ENCODE results near the gene OR6S1. TPM values are rescaled to one million over a fixed set of nuclear protein-coding genes. Genes with fewer than 3 reads are reported as not detected.

OR6S1 gene
- total and polyA plus RNA-seq, 10 of the 15 experiments (the other 5 are each of a cell fraction or from before 2014, with no cell fraction given) = 0.22 to 0.67 (median 0.43) TPM; not detected in 4

DNA sequence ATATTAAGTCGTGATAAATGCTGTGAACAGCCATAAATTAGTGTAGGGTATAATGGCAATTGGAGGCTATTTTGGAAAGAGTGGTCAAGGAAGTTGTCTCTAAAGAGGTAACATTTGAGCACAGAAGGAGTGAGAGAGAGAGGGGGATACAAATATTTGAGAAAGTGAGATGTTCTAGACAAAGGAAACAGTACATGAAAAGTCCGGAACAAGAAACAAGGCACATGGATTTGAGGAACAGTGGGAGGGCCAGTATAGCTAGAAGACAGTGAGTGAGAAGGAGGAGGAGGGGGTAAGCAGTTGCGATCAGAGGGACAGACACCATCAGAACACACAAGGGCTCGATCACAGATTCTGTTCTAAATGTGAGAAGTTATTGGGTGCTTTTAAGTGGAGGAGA lies 30.2 kb downstream of the OR6S1 start (continued):
- TF ChIP-seq, protein P1, sequence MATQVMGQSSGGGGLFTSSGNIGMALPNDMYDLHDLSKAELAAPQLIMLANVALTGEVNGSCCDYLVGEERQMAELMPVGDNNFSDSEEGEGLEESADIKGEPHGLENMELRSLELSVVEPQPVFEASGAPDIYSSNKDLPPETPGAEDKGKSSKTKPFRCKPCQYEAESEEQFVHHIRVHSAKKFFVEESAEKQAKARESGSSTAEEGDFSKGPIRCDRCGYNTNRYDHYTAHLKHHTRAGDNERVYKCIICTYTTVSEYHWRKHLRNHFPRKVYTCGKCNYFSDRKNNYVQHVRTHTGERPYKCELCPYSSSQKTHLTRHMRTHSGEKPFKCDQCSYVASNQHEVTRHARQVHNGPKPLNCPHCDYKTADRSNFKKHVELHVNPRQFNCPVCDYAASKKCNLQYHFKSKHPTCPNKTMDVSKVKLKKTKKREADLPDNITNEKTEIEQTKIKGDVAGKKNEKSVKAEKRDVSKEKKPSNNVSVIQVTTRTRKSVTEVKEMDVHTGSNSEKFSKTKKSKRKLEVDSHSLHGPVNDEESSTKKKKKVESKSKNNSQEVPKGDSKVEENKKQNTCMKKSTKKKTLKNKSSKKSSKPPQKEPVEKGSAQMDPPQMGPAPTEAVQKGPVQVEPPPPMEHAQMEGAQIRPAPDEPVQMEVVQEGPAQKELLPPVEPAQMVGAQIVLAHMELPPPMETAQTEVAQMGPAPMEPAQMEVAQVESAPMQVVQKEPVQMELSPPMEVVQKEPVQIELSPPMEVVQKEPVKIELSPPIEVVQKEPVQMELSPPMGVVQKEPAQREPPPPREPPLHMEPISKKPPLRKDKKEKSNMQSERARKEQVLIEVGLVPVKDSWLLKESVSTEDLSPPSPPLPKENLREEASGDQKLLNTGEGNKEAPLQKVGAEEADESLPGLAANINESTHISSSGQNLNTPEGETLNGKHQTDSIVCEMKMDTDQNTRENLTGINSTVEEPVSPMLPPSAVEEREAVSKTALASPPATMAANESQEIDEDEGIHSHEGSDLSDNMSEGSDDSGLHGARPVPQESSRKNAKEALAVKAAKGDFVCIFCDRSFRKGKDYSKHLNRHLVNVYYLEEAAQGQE (IDR thresholded peaks at IDR 0.05; ENCODE audit: low read depth, low read length) = no peak

DNA sequence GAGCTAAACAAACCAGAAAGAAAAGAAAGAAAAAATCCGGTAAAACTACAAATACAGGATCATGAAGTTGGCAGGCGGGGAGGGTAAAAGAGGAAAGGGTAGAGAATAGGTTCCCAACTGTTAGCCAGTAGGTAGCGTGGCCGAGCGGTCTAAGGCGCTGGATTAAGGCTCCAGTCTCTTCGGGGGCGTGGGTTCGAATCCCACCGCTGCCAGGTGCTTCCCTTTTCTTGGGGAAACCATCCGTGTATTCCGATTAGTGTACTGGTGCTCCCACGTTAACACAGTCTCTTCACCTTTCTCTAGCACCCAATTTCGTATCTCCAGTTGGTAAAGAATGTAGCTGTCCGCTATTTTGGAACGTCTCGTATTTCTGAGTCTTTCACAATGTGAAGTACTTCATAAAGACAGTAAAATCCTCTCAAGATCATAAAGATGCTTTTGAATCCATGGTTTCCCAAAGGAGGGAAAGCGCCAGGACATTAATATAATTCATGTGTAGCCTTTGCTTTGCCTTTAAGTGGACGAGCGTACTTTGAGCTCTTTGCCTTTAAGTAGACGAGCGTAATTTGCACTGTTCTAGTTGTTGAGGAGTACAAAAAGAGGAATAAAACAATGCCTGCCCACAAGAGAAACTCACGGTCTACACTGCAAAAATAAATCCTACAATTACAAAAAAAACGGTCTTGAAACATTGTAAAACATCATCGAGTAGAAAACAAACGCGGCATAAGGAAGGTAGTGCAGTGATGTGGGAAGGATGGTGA lies 31.3 kb downstream of the OR6S1 start:
- Histone ChIP-seq H4K20me1 (ENCODE audit: control insufficient read depth, insufficient read depth) (no peaks in the 10 kb centered on the region), H3K27me3 (replicated peaks in 1 of 2; ENCODE audit: control insufficient read depth in 2 of 2, insufficient read depth in 2 of 2, low read length in 1 of 2) (no peaks in the 10 kb centered on the region), H3K4me2 (ENCODE audit: control insufficient read depth, insufficient read depth) (peak overlapping the region; percentile 72), H3K4me1 (ENCODE audit: control insufficient read depth, insufficient read depth, low read length) (peaks cover 35% of the 10 kb centered on the region), H3K79me2 (ENCODE audit: control insufficient read depth, insufficient read depth, low read length) (no peaks in the 10 kb centered on the region), H3K36me3 (ENCODE audit: control insufficient read depth in 2 of 2, insufficient read depth in 2 of 2, low read length in 1 of 2) (no peaks in the 10 kb centered on the region), H3K9ac (ENCODE audit: control insufficient read depth, insufficient read depth, low read length) (peak overlapping the region; percentile 60; the same call in 1 of the 2 replicates), H3K4me3 (peak overlapping the region; percentile 78), H3K27ac (ENCODE audit: control insufficient read depth, insufficient read depth) (peak overlapping the region; percentile 34; the same call in 1 of the 2 replicates), H2AFZ (ENCODE audit: control insufficient read depth, low read depth, low read length) (peak overlapping the region; percentile 84), H3K9me3 (replicated peaks; ENCODE audit: control insufficient read depth, insufficient read depth, low read length) (no peaks in the 10 kb centered on the region)
- DNase-seq (ENCODE audit: low read depth, low spot score) (no peak), FAIRE-seq (no peak), ATAC-seq (peak; percentile 41)
- intact Hi-C loops (cut with micrococcal nuclease; ENCODE audit: unreplicated experiment) (loop anchor here (5.0 kb wide), 2 partner anchors 52 to 268 kb away; partner anchors contain the start of gene PARP2), in situ Hi-C loops (cut with MboI) (loop anchor here (5.0 kb wide), 1 partner anchor 198 kb away; the partner anchor contains the start of gene TEP1)
- BruUV-seq (replicated peaks) = no TSS peak
- SMC1A ChIA-PET (ENCODE audit: uncharacterized antibody, unreplicated experiment) = interaction anchor here (0.6 to 6.5 kb wide), 23 partner anchors 12 to 282 kb away, joined by 3 to 110 read pairs (median 4); partner anchors contain the start of genes RNASE4 and TEP1
- RAD21 ChIA-PET (ENCODE audit: unreplicated experiment) = interaction anchor here (0.7 to 6.3 kb wide), 22 partner anchors 13 to 315 kb away, joined by 3 to 77 read pairs (median 6); partner anchors contain the start of genes ANG, CCNB1IP1, PARP2 and PIP4P1
- CTCF ChIA-PET = interaction anchor here (0.6 to 10.3 kb wide), 30 partner anchors 10 to 361 kb away, joined by 3 to 216 read pairs (median 5); partner anchors contain the start of genes ANG, CCNB1IP1, PIP4P1 and RNASE4
- POLR2A ChIA-PET = interaction anchor here (0.6 to 1.7 kb wide), 4 partner anchors 53 to 268 kb away, joined by 3 to 6 read pairs (median 4); no protein-coding TSS in a partner anchor
- 5% methylated on average over 27 of the region's 27 CpGs for WGBS (ENCODE audit: insufficient coverage, insufficient replicate concordance, low lambda C conversion rate, missing lambda C conversion rate)
- TF ChIP-seq, protein P2, sequence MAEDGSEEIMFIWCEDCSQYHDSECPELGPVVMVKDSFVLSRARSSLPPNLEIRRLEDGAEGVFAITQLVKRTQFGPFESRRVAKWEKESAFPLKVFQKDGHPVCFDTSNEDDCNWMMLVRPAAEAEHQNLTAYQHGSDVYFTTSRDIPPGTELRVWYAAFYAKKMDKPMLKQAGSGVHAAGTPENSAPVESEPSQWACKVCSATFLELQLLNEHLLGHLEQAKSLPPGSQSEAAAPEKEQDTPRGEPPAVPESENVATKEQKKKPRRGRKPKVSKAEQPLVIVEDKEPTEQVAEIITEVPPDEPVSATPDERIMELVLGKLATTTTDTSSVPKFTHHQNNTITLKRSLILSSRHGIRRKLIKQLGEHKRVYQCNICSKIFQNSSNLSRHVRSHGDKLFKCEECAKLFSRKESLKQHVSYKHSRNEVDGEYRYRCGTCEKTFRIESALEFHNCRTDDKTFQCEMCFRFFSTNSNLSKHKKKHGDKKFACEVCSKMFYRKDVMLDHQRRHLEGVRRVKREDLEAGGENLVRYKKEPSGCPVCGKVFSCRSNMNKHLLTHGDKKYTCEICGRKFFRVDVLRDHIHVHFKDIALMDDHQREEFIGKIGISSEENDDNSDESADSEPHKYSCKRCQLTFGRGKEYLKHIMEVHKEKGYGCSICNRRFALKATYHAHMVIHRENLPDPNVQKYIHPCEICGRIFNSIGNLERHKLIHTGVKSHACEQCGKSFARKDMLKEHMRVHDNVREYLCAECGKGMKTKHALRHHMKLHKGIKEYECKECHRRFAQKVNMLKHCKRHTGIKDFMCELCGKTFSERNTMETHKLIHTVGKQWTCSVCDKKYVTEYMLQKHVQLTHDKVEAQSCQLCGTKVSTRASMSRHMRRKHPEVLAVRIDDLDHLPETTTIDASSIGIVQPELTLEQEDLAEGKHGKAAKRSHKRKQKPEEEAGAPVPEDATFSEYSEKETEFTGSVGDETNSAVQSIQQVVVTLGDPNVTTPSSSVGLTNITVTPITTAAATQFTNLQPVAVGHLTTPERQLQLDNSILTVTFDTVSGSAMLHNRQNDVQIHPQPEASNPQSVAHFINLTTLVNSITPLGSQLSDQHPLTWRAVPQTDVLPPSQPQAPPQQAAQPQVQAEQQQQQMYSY (CRISPR knock-in tag; IDR thresholded peaks at IDR 0.05) = no peak
- TF ChIP-seq TCF3 (IDR thresholded peaks at IDR 0.05; ENCODE audit: borderline replicate concordance, insufficient read depth, low read depth, low read length) (no peak), ZNF24 (IDR thresholded peaks at IDR 0.05) (peak; percentile 99), BRCA1 (IDR thresholded peaks at IDR 0.05; ENCODE audit: low read depth, low read length) (no peak), RUNX3 (IDR thresholded peaks at IDR 0.05; ENCODE audit: low read length) (peak; percentile 57), BACH1 (IDR thresholded peaks at IDR 0.05; ENCODE audit: borderline replicate concordance) (no peak)
- TF ChIP-seq, protein P3, sequence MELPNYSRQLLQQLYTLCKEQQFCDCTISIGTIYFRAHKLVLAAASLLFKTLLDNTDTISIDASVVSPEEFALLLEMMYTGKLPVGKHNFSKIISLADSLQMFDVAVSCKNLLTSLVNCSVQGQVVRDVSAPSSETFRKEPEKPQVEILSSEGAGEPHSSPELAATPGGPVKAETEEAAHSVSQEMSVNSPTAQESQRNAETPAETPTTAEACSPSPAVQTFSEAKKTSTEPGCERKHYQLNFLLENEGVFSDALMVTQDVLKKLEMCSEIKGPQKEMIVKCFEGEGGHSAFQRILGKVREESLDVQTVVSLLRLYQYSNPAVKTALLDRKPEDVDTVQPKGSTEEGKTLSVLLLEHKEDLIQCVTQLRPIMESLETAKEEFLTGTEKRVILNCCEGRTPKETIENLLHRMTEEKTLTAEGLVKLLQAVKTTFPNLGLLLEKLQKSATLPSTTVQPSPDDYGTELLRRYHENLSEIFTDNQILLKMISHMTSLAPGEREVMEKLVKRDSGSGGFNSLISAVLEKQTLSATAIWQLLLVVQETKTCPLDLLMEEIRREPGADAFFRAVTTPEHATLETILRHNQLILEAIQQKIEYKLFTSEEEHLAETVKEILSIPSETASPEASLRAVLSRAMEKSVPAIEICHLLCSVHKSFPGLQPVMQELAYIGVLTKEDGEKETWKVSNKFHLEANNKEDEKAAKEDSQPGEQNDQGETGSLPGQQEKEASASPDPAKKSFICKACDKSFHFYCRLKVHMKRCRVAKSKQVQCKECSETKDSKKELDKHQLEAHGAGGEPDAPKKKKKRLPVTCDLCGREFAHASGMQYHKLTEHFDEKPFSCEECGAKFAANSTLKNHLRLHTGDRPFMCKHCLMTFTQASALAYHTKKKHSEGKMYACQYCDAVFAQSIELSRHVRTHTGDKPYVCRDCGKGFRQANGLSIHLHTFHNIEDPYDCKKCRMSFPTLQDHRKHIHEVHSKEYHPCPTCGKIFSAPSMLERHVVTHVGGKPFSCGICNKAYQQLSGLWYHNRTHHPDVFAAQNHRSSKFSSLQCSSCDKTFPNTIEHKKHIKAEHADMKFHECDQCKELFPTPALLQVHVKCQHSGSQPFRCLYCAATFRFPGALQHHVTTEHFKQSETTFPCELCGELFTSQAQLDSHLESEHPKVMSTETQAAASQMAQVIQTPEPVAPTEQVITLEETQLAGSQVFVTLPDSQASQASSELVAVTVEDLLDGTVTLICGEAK (IDR thresholded peaks at IDR 0.05; ENCODE audit: borderline replicate concordance) = peak; percentile 70; the same call in 1 of the 2 replicates

All from GM12878 (cell line).